IMR-90 (cell line): ENCODE measurements around the gene HCLS1. TPM values are rescaled to one million over a fixed set of nuclear protein-coding genes. Genes with fewer than 3 reads are reported as not detected.

Source experiments
- ATAC-seq: fragments of 200-7000 bp; cut with Tn5 transposase; 2 replicates; pipeline ENCODE4 v1.9.1; 2020; ENCODE audit warnings: low read depth, mild to moderate bottlenecking, moderate library complexity
- BruUV-seq: library from RNA; stranded (reverse); fragments of 400-500 nt; replicated peaks from 2 replicates; lab custom pipeline; 2021; lab: Mats Ljungman, UMichigan
- CTCF ChIA-PET: fragments of 300-600 bp; formaldehyde crosslinking; extraction: SDS; loops from one replicate; lab custom pipeline; 2021; ENCODE audit warnings: antibody characterized with exemption; lab: Yijun Ruan, JAX
- POLR2A ChIA-PET: fragments of 300-600 bp; sonication (Branson Sonifier 250); formaldehyde crosslinking; loops from one replicate; lab custom pipeline; 2022; ENCODE audit warnings: antibody characterized with exemption; ENCODE audit not compliant: unreplicated experiment; lab: Charles Lee
- DNase-seq: peaks from one replicate; pipeline ENCODE4 v3.0.0; 2013
- H2AFZ ChIP-seq: replicated peaks from 2 replicates; pipeline ENCODE3; 2013; ENCODE audit warnings: low read length, mild to moderate bottlenecking; ENCODE audit not compliant: poor library complexity
- H2AK5ac ChIP-seq: 2 replicates; pipeline ENCODE4 v1.6.1; 2013; ENCODE audit warnings: low read depth, low read length, inconsistent platforms
- H2AK9ac ChIP-seq: replicated peaks from 2 replicates; pipeline ENCODE3; 2013; ENCODE audit warnings: mild to moderate bottlenecking, low read depth, low read length, moderate library complexity; ENCODE audit not compliant: poor library complexity
- H2BK120ac ChIP-seq: 2 replicates; pipeline ENCODE4 v1.6.1; 2013; ENCODE audit warnings: low read depth, low read length, inconsistent platforms
- H2BK15ac ChIP-seq: 3 replicates; pipeline ENCODE4 v1.6.1; 2013; ENCODE audit warnings: low read depth, low read length, inconsistent platforms
- H2BK20ac ChIP-seq: 2 replicates; pipeline ENCODE4 v1.6.1; 2013; ENCODE audit warnings: low read depth, mild to moderate bottlenecking, inconsistent platforms, low read length, moderate library complexity
- H2BK5ac ChIP-seq: 2 replicates; pipeline ENCODE4 v1.6.1; 2013; ENCODE audit warnings: mild to moderate bottlenecking, low read depth, low read length, inconsistent platforms; ENCODE audit not compliant: poor library complexity, severe bottlenecking
- H3K14ac ChIP-seq: replicated peaks from 2 replicates; pipeline ENCODE4 v1.6.1; 2013; ENCODE audit warnings: low read depth, low read length, inconsistent platforms
- H3K18ac ChIP-seq: 2 replicates; pipeline ENCODE4 v1.6.1; 2013; ENCODE audit warnings: low read depth, low read length, control low read depth
- H3K23ac ChIP-seq: 2 replicates; pipeline ENCODE4 v1.6.1; 2013; ENCODE audit warnings: low read depth, low read length, inconsistent platforms
- H3K27ac ChIP-seq: 2 replicates; pipeline ENCODE4 v1.5.1; 2013; ENCODE audit warnings: mild to moderate bottlenecking, control low read depth, low read length; ENCODE audit not compliant: insufficient read depth
- H3K27me3 ChIP-seq: 2 replicates; pipeline ENCODE4 v1.6.1; 2013; ENCODE audit warnings: low read length; ENCODE audit not compliant: control insufficient read depth, insufficient read depth
- H3K36me3 ChIP-seq: 2 replicates; pipeline ENCODE4 v1.6.1; 2013; ENCODE audit warnings: low read length, mixed read lengths; ENCODE audit not compliant: control insufficient read depth, insufficient read depth
- H3K4ac ChIP-seq: 2 replicates; pipeline ENCODE4 v1.6.1; 2013; ENCODE audit warnings: low read depth, low read length, inconsistent platforms
- H3K4me1 ChIP-seq: 2 replicates; pipeline ENCODE4 v1.6.1; 2013; ENCODE audit warnings: low read length, mixed read lengths; ENCODE audit not compliant: control insufficient read depth, insufficient read depth
- H3K4me2 ChIP-seq: 2 replicates; pipeline ENCODE4 v1.6.1; 2013; ENCODE audit warnings: low read depth, mild to moderate bottlenecking, control low read depth, low read length, moderate library complexity
- H3K4me3 ChIP-seq: 2 replicates; pipeline ENCODE4 v1.5.1; 2013; ENCODE audit warnings: low read depth, mild to moderate bottlenecking, control low read depth, low read length, moderate library complexity; ENCODE audit not compliant: insufficient read depth
- H3K56ac ChIP-seq: 2 replicates; pipeline ENCODE4 v1.6.1; 2013; ENCODE audit warnings: low read length, inconsistent platforms; ENCODE audit not compliant: insufficient read depth; ENCODE audit errors: extremely low read depth
- H3K79me1 ChIP-seq, 2 experiments: 2 replicates each; pipeline ENCODE4 v1.6.1; 2013; ENCODE audit warnings: low read length in 2 of 2, inconsistent platforms in 1 of 2, low read depth in 1 of 2
- H3K9ac ChIP-seq: 2 replicates; pipeline ENCODE4 v1.6.1; 2013; ENCODE audit warnings: low read depth, low read length, control low read depth
- H3K9me1 ChIP-seq: 2 replicates; pipeline ENCODE4 v1.6.1; 2013; ENCODE audit warnings: low read length, inconsistent platforms; ENCODE audit not compliant: insufficient read depth
- H3K9me3 ChIP-seq: 2 replicates; pipeline ENCODE4 v1.6.1; 2013; ENCODE audit warnings: low read length; ENCODE audit not compliant: control insufficient read depth, insufficient read depth
- H4K20me1 ChIP-seq: 2 replicates; pipeline ENCODE4 v1.6.1; 2013; ENCODE audit warnings: low read length, inconsistent platforms; ENCODE audit not compliant: insufficient read depth
- H4K5ac ChIP-seq: 2 replicates; pipeline ENCODE4 v1.6.1; 2013; ENCODE audit warnings: mild to moderate bottlenecking, low read depth, low read length, control low read depth
- H4K8ac ChIP-seq, 2 experiments: 2 replicates each; pipeline ENCODE4 v1.6.1; 2013; ENCODE audit warnings: low read depth in 2 of 2, low read length in 2 of 2, control low read depth in 1 of 2, inconsistent platforms in 1 of 2
- H4K91ac ChIP-seq: 2 replicates; pipeline ENCODE4 v1.6.1; 2013; ENCODE audit warnings: low read depth, low read length, inconsistent platforms; ENCODE audit not compliant: insufficient read depth
- CHD1 ChIP-seq: IDR thresholded peaks from 2 replicates; pipeline ENCODE4 v1.6.1; 2012; ENCODE audit warnings: low read depth, low read length, improper control_type of control experiment
- CTCF ChIP-seq: conservative IDR thresholded peaks from 2 replicates; pipeline ENCODE4 v1.5.1; 2012; ENCODE audit warnings: mild to moderate bottlenecking, low read depth, low read length, improper control_type of control experiment
- FOS ChIP-seq: fragments of 150-350 bp; IDR thresholded peaks from 2 replicates; pipeline ENCODE4 v1.6.1; 2016; ENCODE audit warnings: low read depth, low read length
- MAFK ChIP-seq: IDR thresholded peaks from 2 replicates; pipeline ENCODE4 v1.6.1; 2012; ENCODE audit warnings: low read depth, low read length, improper control_type of control experiment
- MAZ ChIP-seq: IDR thresholded peaks from 2 replicates; pipeline ENCODE4 v1.6.1; 2012; ENCODE audit warnings: low read depth, mild to moderate bottlenecking, low read length, improper control_type of control experiment, moderate library complexity, borderline replicate concordance
- MXI1 ChIP-seq: IDR thresholded peaks from 2 replicates; pipeline ENCODE4 v1.6.1; 2012; ENCODE audit warnings: low read depth, mild to moderate bottlenecking, low read length, moderate library complexity, borderline replicate concordance
- NFE2L2 ChIP-seq: fragments of 150-350 bp; IDR thresholded peaks from 2 replicates; pipeline ENCODE4 v1.6.1; 2016; ENCODE audit warnings: low read depth, mild to moderate bottlenecking, low read length
- POLR2A ChIP-seq: IDR thresholded peaks from 2 replicates; pipeline ENCODE4 v1.6.1; 2012; ENCODE audit warnings: mild to moderate bottlenecking, low read depth, low read length
- RAD21 ChIP-seq: IDR thresholded peaks from 2 replicates; pipeline ENCODE4 v1.6.1; 2012; ENCODE audit warnings: low read length, improper control_type of control experiment
- RCOR1 ChIP-seq: IDR thresholded peaks from 2 replicates; pipeline ENCODE4 v1.6.1; 2012; ENCODE audit warnings: mild to moderate bottlenecking, low read length, improper control_type of control experiment; ENCODE audit not compliant: insufficient replicate concordance
- SMC3 ChIP-seq: fragments of 150-350 bp; IDR thresholded peaks from 2 replicates; pipeline ENCODE4 v1.6.1; 2016; ENCODE audit warnings: low read depth, mild to moderate bottlenecking, antibody characterized with exemption, low read length, moderate library complexity
- USF2 ChIP-seq: fragments of 150-350 bp; IDR thresholded peaks from 2 replicates; pipeline ENCODE4 v1.6.1; 2017; ENCODE audit warnings: mild to moderate bottlenecking, antibody characterized with exemption, low read length, low read depth
- WGBS, 2 experiments: methylation state at CpG; one replicate each; pipeline versions ENCODE4 v1.1.5 to v1.1.7; 2013; ENCODE audit warnings: missing lambda C conversion rate in 2 of 2; ENCODE audit not compliant: insufficient read length in 1 of 2; ENCODE audit errors: extremely low coverage in 2 of 2; 5-methylcytosine and 5-hydroxymethylcytosine counted together
- dilution Hi-C: fragments of 300-500 bp; cut with HindIII; formaldehyde crosslinking; loops from one replicate; pipeline ENCODE4 v1.14.3; 2018; ENCODE audit warnings: low sequenced_read_pairs; ENCODE audit not compliant: unreplicated experiment
- in situ Hi-C: fragments of 300-500 bp; cut with MboI; formaldehyde crosslinking; loops from 3 replicates; pipeline ENCODE4 v1.14.3; 2019; ENCODE audit warnings: low sequenced_read_pairs, inconsistent platforms, mixed read lengths
- intact Hi-C: fragments of 100-400 bp; cut with micrococcal nuclease; formaldehyde crosslinking; loops from 2 replicates; pipeline ENCODE4 v1.10.0; 2022
- polyA plus RNA-seq, 3 experiments: library from polyadenylated mRNA; depleted of rRNA; stranded (reverse); fragments of >200 nt; gene quantifications; 2 replicates each; pipeline ENCODE4 v1.2.3, GENCODE V29; 2012; ENCODE audit warnings: low replicate concordance in 1 of 3
- total RNA-seq: library from RNA; depleted of rRNA; stranded (reverse); fragments of >200 nt; gene quantifications from 2 replicates; pipeline ENCODE4 v1.2.3, GENCODE V29; 2012

Gene HCLS1
- total and polyA plus RNA-seq, 2 of the 4 experiments (the other 2 are of a cell fraction), result 0.54 to 0.67 TPM

- H3K9me3 ChIP-seq, result no peaks in the 10 kb centered on the region
- whole genome bisulfite sequencing, 2 experiments, result no CpG with 5 or more reads among the region's 9 CpGs
- dilution Hi-C loops, result no loop called here
- H2BK120ac ChIP-seq, result no peak overlapping the region
- H3K23ac ChIP-seq, result no peak overlapping the region
- no peaks in the 10 kb centered on the region; the same call in 1 of the 2 replicates for H3K27me3 ChIP-seq
- H3K9ac ChIP-seq, result no peak overlapping the region
- H3K56ac ChIP-seq, result no peak overlapping the region
- H3K18ac ChIP-seq, result no peak overlapping the region
- in situ Hi-C loops, result no loop called here
- no peak overlapping the region for H2AFZ ChIP-seq
- DNase-seq (no peak), ATAC-seq (no peak)
- no peak overlapping the region for H2AK9ac ChIP-seq
- intact Hi-C loops, result no loop called here
- no peak overlapping the region for H3K14ac ChIP-seq
- H2BK5ac ChIP-seq, result no peak overlapping the region
- H3K27ac ChIP-seq, result no peak overlapping the region
- no peak overlapping the region for H2AK5ac ChIP-seq
- no peak overlapping the region for H3K4me3 ChIP-seq
- TF ChIP-seq MAZ (no peak), USF2 (no peak), RAD21 (no peak), RCOR1 (no peak), CHD1 (no peak), CTCF (no peak), NFE2L2 (no peak), POLR2A (no peak), SMC3 (no peak), FOS (no peak), MAFK (no peak), MXI1 (no peak)
- H2BK15ac ChIP-seq, result no peak overlapping the region
- no peak overlapping the region for H2BK20ac ChIP-seq
- no peak overlapping the region for H4K91ac ChIP-seq
- H3K79me1 ChIP-seq, result no peaks in the 10 kb centered on the region
- no TSS peak for BruUV-seq
- H3K36me3 ChIP-seq, result no peaks in the 10 kb centered on the region
- ChIA-PET POLR2A (no interaction called here), CTCF (no interaction called here)
- H3K4me2 ChIP-seq, result no peak overlapping the region
- H3K4me1 ChIP-seq, result no peaks in the 10 kb centered on the region
- H3K9me1 ChIP-seq, result no peaks in the 10 kb centered on the region
- no peak overlapping the region for H3K4ac ChIP-seq
- H4K20me1 ChIP-seq, result no peaks in the 10 kb centered on the region
- no peak overlapping the region for H4K5ac ChIP-seq
- H4K8ac ChIP-seq, result no peak overlapping the region
Measured at GRCh38 chr3:121642601-121643314, 17.9 kb downstream of the HCLS1 start.
